Measurements from ENCODE around the gene RAD51B. TPM values are rescaled to one million over a fixed set of nuclear protein-coding genes. Genes with fewer than 3 reads are reported as not detected.
"Not testable (repeated sequence)": the region's sequence is repeated elsewhere in the genome, so short reads cannot be mapped to it uniquely, and the experiment has no call there.

The RAD51B gene
- total and polyA plus RNA-seq, 3 donors from 2014 or later = 5.5 to 22.5 (median 19.1) TPM

GRCh38 chr14:68020493-68020892 is 200.9 kb downstream of the RAD51B start:
- intact Hi-C loops (cut with DNase I; ENCODE audit: low total_unique reads) = no loop called here
- Histone ChIP-seq H3K27me3 (no peaks in the 10 kb centered on the region), H3K9me3 (no peaks in the 10 kb centered on the region), H3K36me3 (ENCODE audit: low read depth, missing control alignments) (no peaks in the 10 kb centered on the region), H3K4me3 (no peak overlapping the region), H3K27ac (no peak overlapping the region), H3K4me1 (no peaks in the 10 kb centered on the region)
- no peak for TF ChIP-seq CTCF (IDR thresholded peaks at IDR 0.05)
- no peak for TF ChIP-seq POLR2A (IDR thresholded peaks at IDR 0.05)
- 97 to 98% methylated on average over 1 of the region's 1 CpG for WGBS, 2 donors
- DNase-seq = no peak

GRCh38 chr14:68020999-68021663 is 201.6 kb downstream of the RAD51B start:
- no peaks in the 10 kb centered on the region for H3K27me3 ChIP-seq
- TF ChIP-seq POLR2A (IDR thresholded peaks at IDR 0.05) (no peak), CTCF (IDR thresholded peaks at IDR 0.05) (no peak)
- no peak overlapping the region for H3K4me3 ChIP-seq
- H3K9me3 ChIP-seq = no peaks in the 10 kb centered on the region
- DNase-seq = no peak
- WGBS, 2 donors = 43 to 59% methylated on average over 4 of the region's 4 CpGs
- no peaks in the 10 kb centered on the region for H3K36me3 ChIP-seq (ENCODE audit: low read depth, missing control alignments)
- no peaks in the 10 kb centered on the region for H3K4me1 ChIP-seq
- intact Hi-C loops (cut with DNase I; ENCODE audit: low total_unique reads) = no loop called here
- no peak overlapping the region for H3K27ac ChIP-seq

GRCh38 chr14:68027276-68027675 is 207.7 kb downstream of the RAD51B start:
- Histone ChIP-seq H3K27me3 (no peaks in the 10 kb centered on the region), H3K27ac (no peak overlapping the region), H3K36me3 (ENCODE audit: low read depth, missing control alignments) (no peaks in the 10 kb centered on the region), H3K9me3 (no peaks in the 10 kb centered on the region), H3K4me1 (no peaks in the 10 kb centered on the region), H3K4me3 (no peak overlapping the region)
- intact Hi-C loops (cut with DNase I; ENCODE audit: low total_unique reads) = no loop called here
- WGBS, 2 donors = 94 to 98% methylated on average over 5 of the region's 5 CpGs
- no peak for DNase-seq
- TF ChIP-seq CTCF (IDR thresholded peaks at IDR 0.05) (no peak), POLR2A (IDR thresholded peaks at IDR 0.05) (no peak)

GRCh38 chr14:68028075-68028474 is 208.5 kb downstream of the RAD51B start:
- intact Hi-C loops (cut with DNase I; ENCODE audit: low total_unique reads) = no loop called here
- 93 to 95% methylated on average over 1 of the region's 1 CpG for WGBS, 2 donors
- no peaks in the 10 kb centered on the region for H3K9me3 ChIP-seq
- H3K4me3 ChIP-seq = no peak overlapping the region
- no peaks in the 10 kb centered on the region for H3K27me3 ChIP-seq
- no peak overlapping the region for H3K27ac ChIP-seq
- no peak for TF ChIP-seq POLR2A (IDR thresholded peaks at IDR 0.05)
- TF ChIP-seq CTCF (IDR thresholded peaks at IDR 0.05) = no peak
- H3K36me3 ChIP-seq (ENCODE audit: low read depth, missing control alignments) = no peaks in the 10 kb centered on the region
- no peak for DNase-seq
- no peaks in the 10 kb centered on the region for H3K4me1 ChIP-seq

- H3K27me3 ChIP-seq; H3K4me1 ChIP-seq; H3K36me3 ChIP-seq (ENCODE audit: low read depth, missing control alignments); DNase-seq; H3K27ac ChIP-seq; H3K9me3 ChIP-seq; H3K4me3 ChIP-seq; intact Hi-C loops (cut with DNase I; ENCODE audit: low total_unique reads): not testable (repeated sequence)
- WGBS, 2 donors = 94 to 100% methylated on average over 1 of the region's 1 CpG
Observed at GRCh38 chr14:68031011-68031410, 211.4 kb downstream of the RAD51B start.
